GM12878 (cell line): ENCODE measurements around the gene MYMX. TPM values are rescaled to one million over a fixed set of nuclear protein-coding genes. Genes with fewer than 3 reads are reported as not detected.
A peak's percentile ranks its signal among the peaks of the same experiment; 100 is the strongest.

Experiments
- BHLHE40 ChIP-seq, 2 experiments: fragments of 450-650 bp in 1 of 2; IDR thresholded peaks; 2 replicates each; pipeline ENCODE4 v1.6.1; 2011 to 2017; ENCODE audit warnings: low read depth in 2 of 2, borderline replicate concordance in 1 of 2, improper control_type of control experiment in 1 of 2, low read length in 1 of 2, mild to moderate bottlenecking in 1 of 2
- BMI1 ChIP-seq: fragments of 450-650 bp; IDR thresholded peaks from 2 replicates; pipeline ENCODE4 v1.6.1; 2016; ENCODE audit warnings: mild to moderate bottlenecking, moderate library complexity, borderline replicate concordance
- E4F1 ChIP-seq: fragments of 450-650 bp; IDR thresholded peaks from 2 replicates; pipeline ENCODE4 v1.6.1; 2018; ENCODE audit warnings: borderline replicate concordance, mild to moderate bottlenecking; ENCODE audit not compliant: partially characterized antibody
- FOS ChIP-seq: IDR thresholded peaks from 3 replicates; pipeline ENCODE4 v1.6.1; 2011; ENCODE audit warnings: borderline replicate concordance; ENCODE audit not compliant: insufficient read length; ENCODE audit errors: extremely low read depth
- HDAC6 ChIP-seq: fragments of 200-600 bp; sonication (generic); IDR thresholded peaks from one replicate; pipeline ENCODE4 v1.8.0; 2017; ENCODE audit warnings: antibody characterized with exemption; ENCODE audit not compliant: unreplicated experiment
- IKZF2 ChIP-seq, 2 experiments: fragments of 450-650 bp; IDR thresholded peaks; 2 replicates each; pipeline ENCODE4 v1.6.1; 2017; ENCODE audit warnings: mild to moderate bottlenecking in 2 of 2, moderate library complexity in 2 of 2
- IRF4 ChIP-seq: IDR thresholded peaks from 2 replicates; pipeline ENCODE4 v1.6.1; 2011; ENCODE audit warnings: low read depth, low read length
- JUNB ChIP-seq: IDR thresholded peaks from 2 replicates; pipeline ENCODE4 v1.6.1; 2016; ENCODE audit warnings: antibody characterized with exemption, mild to moderate bottlenecking
- MEF2A ChIP-seq: IDR thresholded peaks from 2 replicates; pipeline ENCODE4 v1.6.1; 2011; ENCODE audit warnings: low read depth, mild to moderate bottlenecking, low read length, moderate library complexity; ENCODE audit not compliant: insufficient read depth
- MEF2B ChIP-seq: fragments of 450-650 bp; IDR thresholded peaks from 2 replicates; pipeline ENCODE4 v1.6.1; 2018; ENCODE audit warnings: mild to moderate bottlenecking, moderate library complexity; ENCODE audit not compliant: partially characterized antibody, poor library complexity, severe bottlenecking
- MYB ChIP-seq: fragments of 150-350 bp; IDR thresholded peaks from 2 replicates; pipeline ENCODE4 v1.6.1; 2014; ENCODE audit warnings: mild to moderate bottlenecking, low read depth, low read length, borderline replicate concordance
- PAX8 ChIP-seq: fragments of 450-650 bp; IDR thresholded peaks from 2 replicates; pipeline ENCODE4 v1.6.1; 2017; ENCODE audit warnings: mild to moderate bottlenecking, moderate library complexity
- SMAD1 ChIP-seq: fragments of 450-650 bp; IDR thresholded peaks from 2 replicates; pipeline ENCODE4 v1.6.1; 2018; ENCODE audit warnings: mild to moderate bottlenecking, low read depth; ENCODE audit not compliant: partially characterized antibody
- TBL1XR1 ChIP-seq: IDR thresholded peaks from 2 replicates; pipeline ENCODE4 v1.6.1; 2012; ENCODE audit warnings: low read depth, low read length, improper control_type of control experiment
- TCF3 ChIP-seq: IDR thresholded peaks from 2 replicates; pipeline ENCODE4 v1.6.1; 2012; ENCODE audit warnings: low read depth, mild to moderate bottlenecking, low read length, borderline replicate concordance; ENCODE audit not compliant: insufficient read depth
- TCF7 ChIP-seq: IDR thresholded peaks from 2 replicates; pipeline ENCODE4 v1.6.1; 2014; ENCODE audit warnings: antibody characterized with exemption, borderline replicate concordance
- USF1 ChIP-seq: IDR thresholded peaks from 2 replicates; pipeline ENCODE4 v1.6.1; 2011; ENCODE audit warnings: borderline replicate concordance, low read depth, mild to moderate bottlenecking, moderate library complexity, mixed read lengths, low read length; ENCODE audit not compliant: insufficient read depth; ENCODE audit errors: extremely low read length
- YY1 ChIP-seq: IDR thresholded peaks from 2 replicates; pipeline ENCODE4 v1.6.1; 2011; ENCODE audit warnings: low read depth, mild to moderate bottlenecking, low read length
- ZSCAN29 ChIP-seq: fragments of 450-650 bp; IDR thresholded peaks from 2 replicates; pipeline ENCODE4 v1.6.1; 2017; ENCODE audit warnings: mild to moderate bottlenecking, moderate library complexity
- polyA plus RNA-seq, 11 experiments: library from polyadenylated mRNA; depleted of rRNA in 4 of 11; unstranded in 6 of 11; stranded (reverse) in 5 of 11; fragments of >200 nt; fragmentation: Nextera tagmentation in 4 of 11; fragmentation: Illumina TruSeq in 1 of 11; extraction: Ambion mirVana in 4 of 11; extraction: Trizol in 1 of 11; gene quantifications; 1 replicate in 1 of 11; 2 replicates in 10 of 11; pipeline versions ENCODE4 v1.2.1 to v1.2.3, GENCODE V29; 2011 to 2016; ENCODE audit warnings: inconsistent platforms in 2 of 11, missing spikeins in 2 of 11, low read depth in 1 of 11
- total RNA-seq, 4 experiments: library from RNA; depleted of rRNA in 3 of 4; stranded (reverse); fragments of >200 nt in 3 of 4; fragmentation: Illumina TruSeq in 1 of 4; extraction: Trizol in 1 of 4; gene quantifications; 2 replicates each; pipeline versions ENCODE4 v1.2.1 to v1.2.3, GENCODE V29; 2013 to 2021
- TF ChIP-seq, protein P1 (sequence below): IDR thresholded peaks from 2 replicates; pipeline ENCODE4 v1.6.1; 2012; ENCODE audit warnings: low read depth, low read length, improper control_type of control experiment
- TF ChIP-seq, protein P2 (sequence below): IDR thresholded peaks from 2 replicates; pipeline ENCODE4 v1.6.1; 2011; ENCODE audit warnings: mild to moderate bottlenecking, low read depth, low read length, moderate library complexity; ENCODE audit not compliant: insufficient replicate concordance
- TF ChIP-seq, protein P3 (sequence below): fragments of 450-650 bp; IDR thresholded peaks from 2 replicates; pipeline ENCODE4 v1.6.1; 2017; ENCODE audit warnings: antibody characterized with exemption, mild to moderate bottlenecking, moderate library complexity

Gene MYMX
- total and polyA plus RNA-seq, 10 of the 15 experiments (the other 5 are each of a cell fraction or from before 2014, with no cell fraction given), result not detected

- TF ChIP-seq HDAC6 (no peak), MEF2B (no peak), TCF7 (no peak), TBL1XR1 (no peak), FOS (no peak), JUNB (no peak), BMI1 (no peak), SMAD1 (no peak), PAX8 (no peak), TCF3 (no peak), YY1 (peak; percentile 55), E4F1 (no peak), IKZF2 (IDR thresholded peaks at IDR 0.05) (peak in 1 of 2 experiments; percentile 17; a peak in 1 of 4 replicates), MEF2A (no peak), ZSCAN29 (no peak), BHLHE40 (IDR thresholded peaks at IDR 0.05; ENCODE audit: borderline replicate concordance in 1 of 2, low read depth in 2 of 2, low read length in 1 of 2) (peak; percentile 25 to 38; a peak in 1 of 4 replicates), MYB (no peak), IRF4 (no peak), USF1 (no peak)
- TF ChIP-seq, protein P1, sequence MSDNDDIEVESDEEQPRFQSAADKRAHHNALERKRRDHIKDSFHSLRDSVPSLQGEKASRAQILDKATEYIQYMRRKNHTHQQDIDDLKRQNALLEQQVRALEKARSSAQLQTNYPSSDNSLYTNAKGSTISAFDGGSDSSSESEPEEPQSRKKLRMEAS, result peak; percentile 53; the same call in 1 of the 2 replicates
- TF ChIP-seq, protein P2, sequence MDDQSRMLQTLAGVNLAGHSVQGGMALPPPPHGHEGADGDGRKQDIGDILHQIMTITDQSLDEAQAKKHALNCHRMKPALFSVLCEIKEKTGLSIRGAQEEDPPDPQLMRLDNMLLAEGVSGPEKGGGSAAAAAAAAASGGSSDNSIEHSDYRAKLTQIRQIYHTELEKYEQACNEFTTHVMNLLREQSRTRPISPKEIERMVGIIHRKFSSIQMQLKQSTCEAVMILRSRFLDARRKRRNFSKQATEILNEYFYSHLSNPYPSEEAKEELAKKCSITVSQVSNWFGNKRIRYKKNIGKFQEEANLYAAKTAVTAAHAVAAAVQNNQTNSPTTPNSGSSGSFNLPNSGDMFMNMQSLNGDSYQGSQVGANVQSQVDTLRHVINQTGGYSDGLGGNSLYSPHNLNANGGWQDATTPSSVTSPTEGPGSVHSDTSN, result no peak
- TF ChIP-seq, protein P3, sequence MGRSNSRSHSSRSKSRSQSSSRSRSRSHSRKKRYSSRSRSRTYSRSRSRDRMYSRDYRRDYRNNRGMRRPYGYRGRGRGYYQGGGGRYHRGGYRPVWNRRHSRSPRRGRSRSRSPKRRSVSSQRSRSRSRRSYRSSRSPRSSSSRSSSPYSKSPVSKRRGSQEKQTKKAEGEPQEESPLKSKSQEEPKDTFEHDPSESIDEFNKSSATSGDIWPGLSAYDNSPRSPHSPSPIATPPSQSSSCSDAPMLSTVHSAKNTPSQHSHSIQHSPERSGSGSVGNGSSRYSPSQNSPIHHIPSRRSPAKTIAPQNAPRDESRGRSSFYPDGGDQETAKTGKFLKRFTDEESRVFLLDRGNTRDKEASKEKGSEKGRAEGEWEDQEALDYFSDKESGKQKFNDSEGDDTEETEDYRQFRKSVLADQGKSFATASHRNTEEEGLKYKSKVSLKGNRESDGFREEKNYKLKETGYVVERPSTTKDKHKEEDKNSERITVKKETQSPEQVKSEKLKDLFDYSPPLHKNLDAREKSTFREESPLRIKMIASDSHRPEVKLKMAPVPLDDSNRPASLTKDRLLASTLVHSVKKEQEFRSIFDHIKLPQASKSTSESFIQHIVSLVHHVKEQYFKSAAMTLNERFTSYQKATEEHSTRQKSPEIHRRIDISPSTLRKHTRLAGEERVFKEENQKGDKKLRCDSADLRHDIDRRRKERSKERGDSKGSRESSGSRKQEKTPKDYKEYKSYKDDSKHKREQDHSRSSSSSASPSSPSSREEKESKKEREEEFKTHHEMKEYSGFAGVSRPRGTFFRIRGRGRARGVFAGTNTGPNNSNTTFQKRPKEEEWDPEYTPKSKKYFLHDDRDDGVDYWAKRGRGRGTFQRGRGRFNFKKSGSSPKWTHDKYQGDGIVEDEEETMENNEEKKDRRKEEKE, result no peak
Measured at GRCh38 chr6:44172731-44173500, 43.8 kb upstream of the MYMX start (continued).
